Eye (tissue), 1 donor: Measurements from ENCODE around the gene MARS1.
"Not testable (repeated sequence)": the region's sequence is repeated elsewhere in the genome, so short reads cannot be mapped to it uniquely, and the experiment has no call there.

Experiments
- DNase-seq: peaks from one replicate; pipeline ENCODE4 v3.0.0-alpha.2; 2015

MARS1 gene

DNA sequence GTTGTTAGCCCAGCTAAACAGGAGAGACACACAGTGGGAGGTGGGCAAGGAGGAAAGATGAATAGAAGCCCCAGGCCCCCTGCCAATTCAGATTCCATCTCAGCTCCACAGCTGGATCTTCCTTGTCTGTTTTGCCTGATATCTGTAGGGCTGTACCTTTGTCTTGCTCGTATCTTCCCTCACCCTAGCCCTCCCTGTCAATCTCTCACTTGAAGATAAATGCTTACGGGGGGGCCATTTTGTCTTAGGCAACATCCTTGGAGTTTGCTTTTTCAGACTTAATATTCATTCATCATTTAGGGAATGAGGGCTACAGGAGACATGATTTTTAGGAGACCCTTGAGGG lies 64.4 kb downstream of the MARS1 start:
- no peak for DNase-seq

DNA sequence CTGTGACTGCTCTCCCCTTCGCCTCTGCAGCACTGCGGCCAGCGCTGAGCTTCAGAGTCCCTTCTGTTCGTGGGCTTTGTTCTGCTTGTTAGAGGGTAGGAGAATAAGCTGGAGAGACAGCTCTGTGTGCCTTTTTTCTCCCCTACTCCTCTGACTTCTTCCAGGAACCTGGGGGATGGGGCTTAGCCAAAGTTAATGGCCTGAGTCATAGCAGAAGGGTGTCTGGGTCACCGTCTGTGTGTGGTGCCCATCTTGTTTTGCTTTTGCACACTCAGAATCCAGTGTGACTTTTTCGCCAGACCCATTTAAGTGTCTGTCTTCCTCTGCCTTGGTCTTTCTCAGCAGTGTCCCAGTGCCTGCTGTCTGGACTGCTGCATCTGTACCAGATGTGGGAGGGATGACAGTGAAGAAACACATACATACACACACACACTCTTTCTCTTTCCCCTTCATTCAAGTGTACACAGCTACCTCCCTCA lies 65.0 kb downstream of the MARS1 start:
- DNase-seq: no peak

DNA sequence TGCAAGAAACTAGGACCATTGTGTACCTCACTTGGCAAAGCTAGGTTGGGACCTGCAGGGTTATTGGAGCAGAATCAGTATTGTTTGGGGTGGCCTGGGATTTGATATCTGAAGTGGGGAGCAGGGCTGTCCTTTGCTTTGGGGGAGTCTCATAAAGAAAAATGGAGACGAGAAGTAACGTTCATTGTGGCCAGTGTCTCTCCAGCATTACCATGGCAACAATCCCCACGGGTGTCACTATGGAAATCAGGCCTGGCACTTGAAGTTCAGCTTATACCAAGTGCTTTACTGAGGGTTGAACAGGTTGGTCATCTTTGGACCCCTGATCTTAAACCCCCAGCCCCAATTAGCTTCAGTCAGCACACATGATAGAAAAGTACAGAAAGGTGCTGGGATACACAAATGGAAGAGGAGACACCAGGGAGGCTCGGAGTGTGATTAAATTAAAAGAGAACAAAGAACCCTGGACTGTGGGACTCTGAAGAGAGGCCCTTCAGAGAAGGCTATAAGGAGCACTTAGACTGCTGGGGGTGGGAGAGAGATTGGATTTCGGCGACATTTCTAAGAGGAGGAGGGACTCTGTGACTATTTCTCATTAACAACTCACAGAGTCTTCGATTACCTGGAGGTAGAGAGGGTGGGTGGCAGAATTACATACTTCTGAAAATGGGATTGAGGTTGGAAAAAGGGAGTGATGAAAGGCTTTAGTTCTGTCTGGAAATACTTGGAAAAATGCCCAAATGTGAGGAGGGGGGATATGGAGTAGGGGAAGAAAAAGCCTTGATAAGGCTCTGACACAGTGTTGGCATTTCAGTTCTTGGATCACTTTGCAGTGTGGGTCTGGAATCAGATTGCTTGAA lies 65.7 kb downstream of the MARS1 start:
- DNase-seq: peak; percentile 68

DNA sequence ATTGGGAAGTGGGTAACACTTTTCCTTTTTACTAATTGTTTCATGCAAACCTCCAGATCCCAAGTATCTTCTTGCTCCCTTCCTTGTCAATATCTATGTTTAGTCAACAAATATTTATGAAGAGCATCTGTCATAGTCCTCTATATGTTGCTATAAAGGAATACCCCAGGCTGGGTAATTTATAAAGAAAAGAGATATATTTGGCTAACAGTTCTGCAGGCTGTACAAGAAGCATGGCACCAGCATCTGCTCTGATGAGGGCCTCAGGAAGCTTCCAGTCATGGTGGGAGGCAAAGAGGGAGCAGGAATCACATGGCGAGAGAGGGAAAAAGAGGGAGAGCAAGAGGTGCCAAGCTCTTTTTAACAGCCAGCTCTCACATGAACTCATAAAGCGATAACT lies 66.6 kb downstream of the MARS1 start:
- DNase-seq: no peak

DNA sequence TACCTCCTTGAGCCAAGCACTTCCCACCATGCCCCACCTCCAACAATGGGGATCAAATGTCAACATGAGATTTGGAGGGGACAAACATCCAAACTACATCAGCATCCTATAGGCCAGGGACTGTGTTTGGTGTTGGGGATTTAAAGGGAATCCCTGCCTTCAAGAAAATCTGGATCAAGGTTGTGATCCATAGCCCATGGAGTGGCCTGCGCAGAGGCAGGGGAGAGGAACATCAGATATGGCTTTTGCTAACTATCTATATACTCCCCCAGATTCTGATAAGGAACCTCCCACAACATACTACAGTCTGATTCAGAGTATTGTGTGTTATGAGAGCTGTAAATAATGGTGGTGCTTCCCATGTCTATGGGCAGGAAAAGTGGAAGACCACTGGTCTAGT lies 67.0 kb downstream of the MARS1 start:
- no peak for DNase-seq

DNA sequence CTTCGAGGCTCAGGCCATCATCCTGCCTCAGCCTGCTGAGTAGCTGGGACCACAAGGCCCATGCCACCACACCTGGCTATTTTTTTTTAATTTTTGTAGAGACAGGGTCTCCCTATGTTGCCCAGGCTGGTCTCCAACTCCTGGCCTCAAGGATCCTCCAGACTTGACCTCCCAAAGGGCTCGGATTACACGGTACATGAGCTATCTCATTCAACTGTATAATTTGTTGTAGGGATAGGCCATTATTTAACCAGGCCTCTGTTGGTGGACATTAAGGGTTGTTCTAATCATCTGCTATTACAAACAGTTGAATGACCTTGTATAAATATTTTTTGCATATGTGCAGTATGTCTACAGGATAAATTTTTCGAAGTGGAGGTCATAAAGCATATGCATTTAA lies 71.0 kb downstream of the MARS1 start:
- no peak for DNase-seq

DNA sequence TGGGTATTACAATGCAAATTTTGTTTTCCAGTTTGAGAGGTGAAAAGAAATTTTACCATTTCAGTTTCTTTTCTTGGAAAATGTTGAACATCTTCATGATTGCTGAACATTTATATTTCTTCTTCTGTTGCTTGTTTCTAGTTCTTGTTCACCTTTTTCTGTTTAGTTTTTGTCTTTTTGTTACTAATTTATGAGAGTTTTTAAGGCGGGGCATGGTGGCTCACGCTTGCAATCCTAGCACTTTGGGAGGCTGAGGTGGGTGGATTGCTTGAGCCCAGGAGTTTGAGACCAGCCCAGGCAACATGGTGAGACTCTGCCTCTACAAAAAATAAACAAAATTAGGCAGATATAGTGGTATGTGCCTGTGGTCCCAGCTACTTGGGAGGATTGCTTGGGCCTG lies 72.6 kb downstream of the MARS1 start:
- no peak for DNase-seq

DNA sequence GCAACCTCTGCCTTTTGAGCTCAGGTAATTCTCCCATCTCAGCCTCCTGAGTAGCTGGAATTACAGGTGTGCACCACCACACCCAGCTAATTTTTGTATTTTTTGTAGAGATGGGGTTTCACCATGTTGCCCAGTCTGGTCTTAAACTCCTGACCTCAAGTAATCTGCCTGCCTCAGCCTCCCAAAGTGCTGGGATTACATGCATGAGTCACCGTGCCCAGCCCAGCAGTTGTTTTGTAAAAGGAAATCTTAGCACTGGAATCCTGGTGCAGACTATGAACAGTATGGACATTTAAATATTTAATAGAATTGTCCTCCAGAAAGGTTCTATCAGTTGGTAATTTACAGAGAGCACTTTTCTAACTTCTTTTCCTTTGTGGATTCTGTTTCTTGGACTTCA lies 73.2 kb downstream of the MARS1 start:
- DNase-seq: not testable (repeated sequence)

DNA sequence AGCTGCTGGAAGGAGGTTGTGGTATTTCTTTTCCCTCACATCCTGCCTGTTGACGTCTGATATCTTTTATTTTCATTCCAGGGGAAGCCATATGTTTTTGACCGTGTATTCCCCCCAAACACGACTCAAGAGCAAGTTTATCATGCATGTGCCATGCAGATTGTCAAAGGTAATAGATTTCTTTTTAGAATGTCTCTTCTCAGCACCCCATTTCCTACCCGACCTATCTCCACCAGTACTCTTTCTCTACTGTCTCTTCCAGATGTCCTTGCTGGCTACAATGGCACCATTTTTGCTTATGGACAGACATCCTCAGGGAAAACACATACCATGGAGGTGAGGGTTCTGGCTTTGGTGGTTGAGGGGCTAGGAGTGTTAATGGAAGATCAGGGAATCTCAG lies 75.5 kb downstream of the MARS1 start:
- DNase-seq: no peak

DNA sequence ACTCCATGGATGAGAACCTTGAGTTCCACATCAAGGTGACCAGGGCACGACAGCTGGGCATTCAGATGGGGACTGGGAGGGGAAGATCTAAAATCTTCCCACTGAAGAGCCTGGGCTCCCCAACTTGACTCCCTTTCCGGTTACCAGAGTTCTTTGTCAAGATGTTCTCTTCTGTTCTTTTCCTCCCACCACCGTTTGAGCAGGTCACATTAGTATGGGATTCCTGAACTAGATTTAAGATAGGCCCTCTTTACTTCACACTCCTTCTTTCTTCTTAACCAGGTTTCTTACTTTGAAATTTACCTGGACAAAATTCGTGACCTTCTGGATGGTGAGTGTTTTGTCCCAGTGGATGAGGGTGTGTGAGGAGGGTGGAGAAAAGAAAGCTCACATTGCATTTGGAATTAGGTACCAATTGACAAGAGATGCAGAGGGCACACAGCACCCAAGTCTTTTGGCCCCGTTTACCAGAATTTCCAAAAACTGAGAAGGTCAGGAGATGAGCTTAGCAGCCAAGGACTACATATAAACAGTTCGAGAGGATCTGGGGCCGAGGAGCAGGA lies 76.4 kb downstream of the MARS1 start:
- DNase-seq: no peak
